NOMO-1 treated with DMSO at 0.1 percent for 48 hours (cell line): Measurements from ENCODE around the gene NUP93.
"Not testable (repeated sequence)": the region's sequence is repeated elsewhere in the genome, so short reads cannot be mapped to it uniquely, and the experiment has no call there.

Experiments used
- DNase-seq: peaks from one replicate; lab custom pipeline; 2025; ENCODE audit not compliant: unreplicated experiment; lab: John Stamatoyannopoulos, UW

Gene NUP93

GRCh38 chr16:56865394-56866062 lies 135.6 kb downstream of the NUP93 start:
- DNase-seq: no peak

- peak; percentile 50 for DNase-seq
Measured at GRCh38 chr16:56866955-56867830, 137.3 kb downstream of the NUP93 start.

GRCh38 chr16:56868175-56868574 lies 138.2 kb downstream of the NUP93 start:
- no peak for DNase-seq

GRCh38 chr16:56868766-56869165 lies 138.8 kb downstream of the NUP93 start:
- not testable (repeated sequence) for DNase-seq

GRCh38 chr16:56869513-56870275 lies 139.8 kb downstream of the NUP93 start:
- DNase-seq: peak; percentile 13

- no peak for DNase-seq
Measured at GRCh38 chr16:56870276-56870888, 140.5 kb downstream of the NUP93 start.

GRCh38 chr16:56871172-56871593 lies 141.3 kb downstream of the NUP93 start:
- DNase-seq: no peak

GRCh38 chr16:56872863-56873391 lies 143.0 kb downstream of the NUP93 start:
- DNase-seq: no peak

- no peak for DNase-seq
Measured at GRCh38 chr16:56874800-56875199, 144.9 kb downstream of the NUP93 start.

- DNase-seq: no peak
Measured at GRCh38 chr16:56876048-56876447, 146.1 kb downstream of the NUP93 start.

- DNase-seq: no peak
Measured at GRCh38 chr16:56877486-56878182, 147.7 kb downstream of the NUP93 start.

- no peak for DNase-seq
Measured at GRCh38 chr16:56878282-56878854, 148.4 kb downstream of the NUP93 start.

- no peak for DNase-seq
Measured at GRCh38 chr16:56879276-56879675, 149.3 kb downstream of the NUP93 start.

GRCh38 chr16:56880176-56880575 lies 150.2 kb downstream of the NUP93 start:
- no peak for DNase-seq

- no peak for DNase-seq
Measured at GRCh38 chr16:56880685-56881084, 150.8 kb downstream of the NUP93 start.

- DNase-seq: no peak
Measured at GRCh38 chr16:56882077-56882800, 152.3 kb downstream of the NUP93 start.

- DNase-seq: no peak
Measured at GRCh38 chr16:56883586-56883985, 153.7 kb downstream of the NUP93 start.

GRCh38 chr16:56884026-56884582 lies 154.2 kb downstream of the NUP93 start:
- no peak for DNase-seq

- DNase-seq: not testable (repeated sequence)
Measured at GRCh38 chr16:56884929-56885328, 155.0 kb downstream of the NUP93 start.
